Keratinocyte (primary cell): ENCODE data around the gene DAO.

Source experiments
- EZH2 ChIP-seq: IDR thresholded peaks from one replicate; pipeline ENCODE4 v1.6.1; 2012; ENCODE audit warnings: inconsistent platforms, mild to moderate bottlenecking, low read length, moderate library complexity
- TF ChIP-seq, protein P1 (sequence below), 3 experiments: IDR thresholded peaks in 1 of 3; conservative IDR thresholded peaks in 1 of 3; optimal IDR thresholded peaks in 1 of 3; 2 replicates in 2 of 3; 3 replicates in 1 of 3; pipeline versions ENCODE3 to v1.5.1; 2011; ENCODE audit warnings: low read length in 3 of 3, mild to moderate bottlenecking in 3 of 3, moderate library complexity in 2 of 3, control low read depth in 1 of 3, inconsistent platforms in 1 of 3; ENCODE audit not compliant: insufficient read depth in 2 of 3; ENCODE audit errors: extremely low read depth in 1 of 3

GRCh38 chr12:108849660-108850059 is 30.2 kb upstream of the DAO start:
- TF ChIP-seq, protein P1, sequence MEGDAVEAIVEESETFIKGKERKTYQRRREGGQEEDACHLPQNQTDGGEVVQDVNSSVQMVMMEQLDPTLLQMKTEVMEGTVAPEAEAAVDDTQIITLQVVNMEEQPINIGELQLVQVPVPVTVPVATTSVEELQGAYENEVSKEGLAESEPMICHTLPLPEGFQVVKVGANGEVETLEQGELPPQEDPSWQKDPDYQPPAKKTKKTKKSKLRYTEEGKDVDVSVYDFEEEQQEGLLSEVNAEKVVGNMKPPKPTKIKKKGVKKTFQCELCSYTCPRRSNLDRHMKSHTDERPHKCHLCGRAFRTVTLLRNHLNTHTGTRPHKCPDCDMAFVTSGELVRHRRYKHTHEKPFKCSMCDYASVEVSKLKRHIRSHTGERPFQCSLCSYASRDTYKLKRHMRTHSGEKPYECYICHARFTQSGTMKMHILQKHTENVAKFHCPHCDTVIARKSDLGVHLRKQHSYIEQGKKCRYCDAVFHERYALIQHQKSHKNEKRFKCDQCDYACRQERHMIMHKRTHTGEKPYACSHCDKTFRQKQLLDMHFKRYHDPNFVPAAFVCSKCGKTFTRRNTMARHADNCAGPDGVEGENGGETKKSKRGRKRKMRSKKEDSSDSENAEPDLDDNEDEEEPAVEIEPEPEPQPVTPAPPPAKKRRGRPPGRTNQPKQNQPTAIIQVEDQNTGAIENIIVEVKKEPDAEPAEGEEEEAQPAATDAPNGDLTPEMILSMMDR (optimal IDR thresholded peaks at IDR 0.05 in 1 of 3, IDR thresholded peaks at IDR 0.05 in 1 of 3, conservative IDR thresholded peaks at IDR 0.05 in 1 of 3; ENCODE audit: extremely low read depth in 1 of 3, insufficient read depth in 2 of 3, low read length in 3 of 3) = no peak
- no peak for TF ChIP-seq EZH2
